HG03135 (cell line): ENCODE measurements around the gene DET1.
"Not testable (repeated sequence)": the region's sequence is repeated elsewhere in the genome, so short reads cannot be mapped to it uniquely, and the experiment has no call there.

Experiments used
- ATAC-seq: cut with Tn5 transposase; IDR thresholded peaks from one replicate; pipeline ENCODE4 v1.9.1; 2021; ENCODE audit warnings: mild to moderate bottlenecking, moderate library complexity; ENCODE audit not compliant: unreplicated experiment

DET1 gene

GRCh38 chr15:88541111-88541510, 5.4 kb downstream of the DET1 start:
- ATAC-seq, result not testable (repeated sequence)

GRCh38 chr15:88540350-88540749, 6.1 kb downstream of the DET1 start:
- ATAC-seq, result not testable (repeated sequence)

DNA sequence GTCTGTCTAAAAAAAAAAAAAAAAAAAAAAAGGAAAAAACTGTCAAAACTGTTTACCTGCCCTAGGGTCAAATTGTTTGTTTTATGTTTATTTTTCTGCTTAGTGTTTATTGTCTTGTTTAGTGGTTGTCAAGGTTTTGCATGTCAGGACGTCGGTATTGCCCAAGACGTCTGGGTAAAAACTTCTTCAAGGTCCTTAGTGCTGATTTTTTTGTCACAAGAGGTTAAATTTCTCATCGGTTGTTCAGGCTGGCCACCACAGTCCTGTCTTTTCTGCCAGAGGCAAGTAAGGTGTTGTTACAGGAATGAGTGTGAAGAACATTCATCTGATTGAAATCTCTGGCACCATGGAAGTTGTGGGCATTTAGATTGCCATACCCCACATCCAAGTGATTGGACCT, 7.0 kb downstream of the DET1 start:
- no peak for ATAC-seq

- ATAC-seq, result no peak
Observed at GRCh38 chr15:88538972-88539371, 7.5 kb downstream of the DET1 start.

DNA sequence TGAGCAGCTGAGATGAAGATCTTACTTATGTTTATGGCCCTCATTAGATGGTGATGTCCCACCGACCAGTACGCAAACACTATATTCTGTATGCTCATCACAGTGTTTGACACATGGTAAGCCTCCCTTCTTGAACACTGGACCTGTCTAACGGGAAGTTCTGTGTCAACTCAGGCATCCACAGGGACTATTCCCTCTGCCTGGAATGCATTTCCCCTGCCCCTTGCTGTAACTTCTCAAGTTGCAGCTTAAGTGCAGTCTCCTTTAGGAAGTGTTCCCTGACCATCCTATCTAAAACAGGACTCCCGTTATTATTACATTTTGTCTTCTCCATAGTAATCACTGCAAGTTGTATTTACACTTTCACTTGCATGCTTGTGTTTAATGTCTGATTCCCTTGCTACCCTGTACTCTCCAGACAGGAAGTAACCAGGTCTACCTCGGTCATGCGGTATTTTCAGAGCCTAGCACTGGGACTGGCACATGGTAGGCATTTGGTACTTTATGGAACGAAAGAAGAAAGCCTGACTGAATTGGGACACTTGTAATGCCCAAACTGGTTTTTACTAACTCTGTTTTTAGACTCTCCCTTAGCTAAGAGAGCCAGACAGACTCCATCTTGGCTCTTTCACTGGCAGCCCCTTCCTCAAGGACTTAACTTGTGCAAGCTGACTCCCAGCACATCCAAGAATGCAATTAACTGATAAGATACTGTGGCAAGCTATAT, 8.7 kb downstream of the DET1 start:
- ATAC-seq, result no peak

DNA sequence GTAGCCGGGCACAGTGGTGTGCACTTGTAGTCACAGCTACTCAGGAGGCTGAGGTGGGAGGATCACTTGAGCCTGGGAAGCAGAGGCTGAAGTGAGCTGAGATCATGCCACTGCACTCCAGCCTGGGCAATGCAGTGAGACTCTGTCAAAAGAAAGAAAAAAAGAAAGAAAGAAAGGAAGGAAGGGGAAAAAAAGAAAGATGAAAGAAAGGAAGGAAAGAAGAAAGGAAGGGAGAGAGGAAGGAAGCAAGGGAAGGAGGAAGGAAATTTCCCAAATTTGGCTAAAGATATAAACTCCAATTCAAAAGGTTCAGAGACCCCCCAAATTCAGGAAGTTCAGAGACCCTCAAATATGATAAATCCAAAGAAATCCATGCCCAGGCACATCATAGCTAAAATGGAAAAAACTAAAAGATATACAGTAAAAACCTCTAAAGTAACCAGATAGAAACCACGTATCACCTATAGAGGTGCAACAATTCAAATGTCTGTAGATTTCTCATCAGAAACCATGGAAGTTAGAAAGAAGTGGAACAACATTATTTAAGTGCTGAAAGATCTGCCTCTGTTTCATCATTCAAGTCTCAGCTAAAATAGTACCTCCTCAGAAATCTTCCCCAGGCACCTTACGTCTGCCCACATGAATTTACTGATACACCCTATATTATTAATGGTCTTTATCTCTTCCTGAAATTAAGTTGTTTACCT, 10.7 kb downstream of the DET1 start:
- ATAC-seq, result no peak

DNA sequence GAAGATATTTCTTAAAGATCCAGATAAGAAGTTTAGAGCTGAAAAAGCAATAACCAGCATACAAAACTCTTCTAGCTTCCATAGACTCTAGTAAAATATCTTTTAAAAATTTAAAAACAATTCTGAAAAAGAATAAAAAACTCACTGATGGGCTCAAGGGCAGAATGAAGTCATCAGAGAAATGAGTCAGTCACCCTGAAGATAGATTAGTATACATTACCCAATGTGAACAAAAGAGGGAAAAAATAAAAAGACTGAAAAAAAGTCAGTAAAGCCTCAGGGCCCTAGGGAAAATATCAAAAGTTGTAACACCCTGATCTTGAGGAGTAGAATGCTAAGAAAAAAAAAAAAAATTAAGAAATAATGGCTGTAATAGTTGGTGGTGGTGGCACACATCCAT, 11.4 kb downstream of the DET1 start:
- no peak for ATAC-seq

DNA sequence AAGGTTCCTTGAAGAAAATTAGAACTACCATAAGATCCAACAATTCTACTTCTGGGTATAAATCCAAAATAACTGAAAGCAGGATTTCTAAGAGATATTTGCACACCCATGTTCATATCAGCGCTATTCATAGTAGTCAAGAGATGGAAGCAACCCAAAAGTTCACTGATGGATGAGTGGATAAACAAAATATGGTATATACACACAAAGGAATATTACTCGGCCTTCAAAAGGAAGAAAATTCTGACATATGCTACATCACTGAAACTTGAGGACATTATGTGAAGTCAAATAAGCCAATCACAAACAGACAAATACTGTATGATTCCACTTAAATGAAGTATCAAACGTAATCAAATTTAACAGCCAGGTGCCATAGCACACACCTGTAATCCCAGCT, 13.1 kb downstream of the DET1 start:
- ATAC-seq, result no peak

GRCh38 chr15:88529021-88529630, 17.4 kb downstream of the DET1 start:
- no peak for ATAC-seq

GRCh38 chr15:88526247-88526879, 20.1 kb downstream of the DET1 start:
- ATAC-seq, result no peak

DNA sequence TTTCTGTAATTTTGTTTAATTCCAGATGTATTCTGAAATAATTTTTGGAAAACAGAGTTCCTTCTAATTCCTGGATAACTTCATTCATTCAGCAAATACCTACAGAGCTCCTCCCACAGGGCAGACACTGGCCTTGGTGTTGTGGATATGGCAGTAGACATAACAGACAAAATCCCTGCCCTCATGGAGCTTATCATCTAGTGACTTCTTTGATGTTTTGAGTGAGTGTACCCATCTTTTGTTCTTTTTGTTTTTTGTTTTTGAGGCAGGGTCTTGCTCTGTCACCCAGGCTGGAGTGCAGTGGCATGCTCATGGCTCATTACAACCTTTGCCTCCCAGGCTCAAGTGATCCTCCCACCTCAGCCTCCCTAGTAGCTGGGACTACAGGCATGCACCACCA, 21.1 kb downstream of the DET1 start:
- ATAC-seq, result no peak

DNA sequence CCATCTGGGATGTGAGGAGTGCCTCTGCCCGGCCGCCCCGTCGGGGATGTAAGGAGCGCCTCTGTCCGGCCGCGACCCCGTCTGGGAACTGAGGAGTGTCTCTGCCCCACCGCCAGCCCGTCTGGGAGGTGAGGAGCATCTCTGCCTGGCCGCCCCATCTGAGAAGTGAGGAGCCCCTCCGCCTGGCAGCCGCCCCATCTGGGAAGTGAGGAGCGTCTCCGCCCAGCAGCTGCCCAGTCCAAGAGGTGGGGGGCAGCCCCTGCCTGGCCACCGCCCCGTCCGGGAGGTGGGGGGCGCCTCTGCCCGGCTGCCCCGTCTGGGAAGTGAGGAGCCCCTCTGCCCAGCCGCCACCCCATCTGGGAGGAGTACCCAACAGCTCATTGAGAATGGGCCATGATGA, 22.4 kb downstream of the DET1 start:
- not testable (repeated sequence) for ATAC-seq

DNA sequence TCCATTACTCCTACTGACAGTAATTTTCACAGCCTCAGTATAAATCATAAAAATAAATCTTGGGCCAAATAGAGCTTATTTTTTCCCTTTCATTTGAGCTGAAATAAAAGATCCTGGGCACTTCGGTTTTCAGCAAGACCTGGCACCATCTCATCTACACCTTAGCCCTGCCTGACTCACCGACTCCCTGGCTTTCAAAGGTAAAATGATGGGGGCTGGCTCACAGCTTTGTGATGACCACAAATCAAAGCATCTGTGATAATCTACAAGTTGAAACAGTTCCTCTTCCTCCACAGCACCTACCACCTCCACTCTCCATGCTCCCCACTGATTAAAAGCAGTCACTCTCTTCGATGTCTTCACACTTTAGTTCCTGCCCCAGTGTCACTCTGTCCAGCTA, 27.6 kb downstream of the DET1 start:
- ATAC-seq, result no peak

GRCh38 chr15:88513195-88513594, 33.3 kb downstream of the DET1 start:
- ATAC-seq, result no peak

- no peak for ATAC-seq
Observed at GRCh38 chr15:88512601-88513000, 33.9 kb downstream of the DET1 start.

DNA sequence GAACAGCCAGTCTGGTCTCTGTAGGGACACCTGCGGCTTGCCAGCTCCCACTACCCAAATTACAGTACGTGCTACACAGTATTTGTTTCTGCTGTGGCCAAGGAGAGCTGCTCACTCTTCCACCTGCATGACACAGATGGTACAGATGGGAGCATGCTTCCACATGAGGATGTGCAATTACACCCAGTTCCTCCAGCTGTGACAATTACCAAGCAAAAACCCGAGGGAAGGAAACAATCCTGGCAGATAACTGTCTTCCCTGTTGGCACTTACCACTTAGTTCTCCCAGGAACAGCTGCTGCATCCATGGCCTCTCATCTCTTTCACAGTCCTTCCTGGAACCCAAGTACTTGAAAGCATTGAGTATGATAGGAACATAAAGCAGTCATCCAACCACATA, 34.4 kb downstream of the DET1 start:
- ATAC-seq, result no peak

DNA sequence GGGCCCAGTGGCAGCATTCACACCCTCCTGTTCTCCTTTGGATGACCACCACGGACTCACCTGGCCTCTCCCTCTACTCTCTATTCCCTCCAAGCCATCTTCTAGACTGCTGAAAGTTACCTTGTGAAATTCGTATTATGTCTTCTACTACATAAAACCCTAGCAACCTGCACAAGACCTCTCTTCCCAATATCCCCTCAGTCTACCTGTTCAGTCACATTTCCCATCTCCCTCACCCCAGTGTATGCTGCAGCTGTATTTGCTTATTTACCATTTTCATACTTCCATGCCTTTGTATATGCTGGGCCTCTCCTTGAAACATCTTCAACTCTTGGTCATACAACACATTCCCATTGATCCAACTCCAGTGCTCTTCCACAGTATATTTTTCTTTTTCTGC, 35.3 kb downstream of the DET1 start:
- ATAC-seq, result no peak

GRCh38 chr15:88509964-88510363, 36.5 kb downstream of the DET1 start:
- no peak for ATAC-seq

DNA sequence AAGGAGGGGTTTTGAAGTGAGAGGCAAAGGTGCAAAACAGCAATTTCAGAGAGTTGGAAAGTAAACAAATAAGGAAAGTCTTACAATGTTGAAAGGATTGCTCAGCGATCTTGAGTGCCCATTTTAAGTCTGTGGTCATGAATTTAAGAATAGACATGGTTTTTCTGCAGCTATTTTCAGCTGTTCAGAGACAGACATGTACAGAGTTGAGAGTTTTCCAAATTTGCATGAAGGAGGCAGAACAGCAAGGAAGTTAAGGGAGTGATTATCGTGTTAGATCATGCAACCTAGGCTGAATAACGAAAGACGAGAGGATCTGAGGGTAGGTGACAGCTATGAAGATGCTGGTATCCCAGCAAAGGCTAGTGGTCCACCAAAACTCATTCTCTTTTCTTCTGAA, 37.2 kb downstream of the DET1 start:
- ATAC-seq, result no peak

DNA sequence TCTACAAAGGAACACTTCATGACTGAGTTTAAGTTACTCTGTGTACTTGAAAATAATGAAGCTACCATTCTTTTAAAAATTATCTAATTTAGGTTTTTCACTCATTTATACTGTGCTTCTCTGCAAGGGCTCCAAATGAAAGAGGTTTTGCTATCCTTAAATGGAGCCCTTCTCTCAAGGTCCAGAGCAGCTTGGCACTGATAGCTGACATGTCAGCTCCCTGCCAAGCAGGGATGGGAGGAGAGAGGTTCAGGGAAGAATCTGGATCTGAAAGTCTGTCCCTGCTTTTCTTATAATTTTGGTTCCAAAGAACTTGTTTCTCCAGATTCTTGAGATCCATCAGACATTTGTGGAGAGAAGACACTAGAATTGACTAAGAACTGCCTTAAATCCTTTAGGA, 39.9 kb downstream of the DET1 start:
- ATAC-seq, result no peak

DNA sequence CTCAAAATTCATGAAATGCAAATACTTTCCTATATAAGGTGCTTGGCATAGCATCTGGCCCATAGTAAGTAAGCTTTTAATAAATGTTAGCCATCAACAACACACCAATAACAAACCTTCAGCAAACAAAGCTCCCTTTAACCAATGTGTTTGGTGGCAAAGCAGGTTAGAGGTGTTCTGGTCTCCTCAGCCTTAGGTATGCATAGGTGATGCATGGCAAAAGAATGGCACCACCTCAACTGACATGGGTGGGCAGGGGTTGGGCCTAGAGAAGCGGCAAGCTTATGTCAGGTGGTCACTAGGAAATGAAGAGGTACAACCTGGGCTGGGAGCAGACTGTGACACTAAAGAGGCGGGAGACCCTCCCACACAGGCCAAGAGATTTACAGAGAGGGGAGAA, 40.8 kb downstream of the DET1 start:
- no peak for ATAC-seq

- ATAC-seq, result no peak
Observed at GRCh38 chr15:88504445-88504844, 42.0 kb downstream of the DET1 start.
